DOHH2 (cell line): ENCODE measurements around the gene SCG5.

Experiments used
- H3F3A ChIP-seq: fragments of 200-600 bp; sonication (generic), shearing (Covaris generic); 2 replicates; pipeline ENCODE4 v1.6.0; 2016; ENCODE audit warnings: antibody characterized with exemption, mild to moderate bottlenecking; ENCODE audit not compliant: control insufficient read depth, insufficient read depth
- H3K27ac ChIP-seq: fragments of 200-600 bp; sonication (generic); 2 replicates; pipeline ENCODE4 v1.5.1; 2014; ENCODE audit warnings: low read depth, mild to moderate bottlenecking, low read length, moderate library complexity
- H3K27me3 ChIP-seq: fragments of 200-600 bp; sonication (generic); 2 replicates; pipeline ENCODE4 v1.6.1; 2014; ENCODE audit warnings: mild to moderate bottlenecking, low read length, mixed read lengths; ENCODE audit not compliant: control insufficient read depth
- H3K36me3 ChIP-seq: fragments of 200-600 bp; sonication (generic); 2 replicates; pipeline ENCODE4 v1.6.1; 2014; ENCODE audit warnings: mild to moderate bottlenecking, low read length, moderate library complexity, mixed read lengths; ENCODE audit not compliant: control insufficient read depth
- H3K4me1 ChIP-seq: fragments of 200-600 bp; sonication (generic); 2 replicates; pipeline ENCODE4 v1.6.1; 2014; ENCODE audit warnings: mild to moderate bottlenecking, low read length, mixed read lengths; ENCODE audit not compliant: control insufficient read depth
- H3K4me2 ChIP-seq: fragments of 200-600 bp; sonication (generic); 2 replicates; pipeline ENCODE4 v1.6.0; 2014; ENCODE audit warnings: mild to moderate bottlenecking, low read length, moderate library complexity
- H3K4me3 ChIP-seq: fragments of 200-600 bp; sonication (generic); 2 replicates; pipeline ENCODE4 v1.5.1; 2014; ENCODE audit warnings: mild to moderate bottlenecking, low read length, mixed read lengths
- H3K79me2 ChIP-seq: fragments of 200-600 bp; sonication (generic); 2 replicates; pipeline ENCODE4 v1.6.1; 2014; ENCODE audit warnings: mild to moderate bottlenecking, low read length, mixed read lengths; ENCODE audit not compliant: control insufficient read depth
- H3K9me2 ChIP-seq: fragments of 200-600 bp; sonication (generic); replicated peaks from 2 replicates; pipeline ENCODE4 v1.6.1; 2014; ENCODE audit warnings: mild to moderate bottlenecking, low read length, mixed read lengths; ENCODE audit not compliant: control insufficient read depth
- H3K9me3 ChIP-seq: fragments of 200-600 bp; sonication (generic); 2 replicates; pipeline ENCODE4 v1.6.1; 2014; ENCODE audit warnings: antibody characterized with exemption, low read length, mixed read lengths; ENCODE audit not compliant: control insufficient read depth, insufficient read depth
- H4K20me1 ChIP-seq: fragments of 200-600 bp; sonication (generic); 2 replicates; pipeline ENCODE4 v1.6.0; 2014; ENCODE audit warnings: low read depth, mild to moderate bottlenecking, antibody characterized with exemption, low read length, moderate library complexity; ENCODE audit not compliant: control insufficient read depth, insufficient read depth
- EZH2phosphoT487 ChIP-seq: fragments of 200-600 bp; sonication (generic); IDR thresholded peaks from 2 replicates; pipeline ENCODE4 v1.6.1; 2017; ENCODE audit warnings: borderline replicate concordance, mild to moderate bottlenecking, antibody characterized with exemption, low read length, moderate library complexity, mixed read lengths
- TF ChIP-seq, protein P1 (sequence below): fragments of 200-600 bp; sonication (generic); IDR thresholded peaks from one replicate; pipeline ENCODE4 v1.5.1; 2014; ENCODE audit warnings: antibody characterized with exemption, mild to moderate bottlenecking, low read depth, low read length; ENCODE audit not compliant: poor library complexity, severe bottlenecking

Gene SCG5

DNA sequence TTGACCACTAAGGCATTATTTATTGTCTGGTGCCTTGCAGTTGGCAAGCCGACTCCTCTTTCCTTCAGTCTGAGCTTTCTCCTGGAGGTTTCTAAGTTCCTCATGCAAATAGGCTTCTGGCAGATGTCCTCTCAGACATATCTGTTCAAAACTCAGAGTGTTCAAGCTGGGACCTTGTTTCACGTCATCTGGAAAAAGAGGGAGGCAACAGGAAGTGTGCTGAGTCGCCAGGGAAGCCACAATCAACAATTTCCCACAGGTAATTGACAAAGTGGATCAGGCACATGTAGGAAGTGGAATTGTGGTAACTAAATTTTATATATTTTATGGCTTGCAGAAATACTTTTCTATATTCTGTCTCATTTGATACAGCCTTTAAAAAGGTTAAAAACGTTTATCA lies 14.6 kb downstream of the SCG5 start:
- H3K4me3 ChIP-seq = no peak overlapping the region
- no peaks in the 10 kb centered on the region for H3K4me1 ChIP-seq
- no peak overlapping the region for H3K27ac ChIP-seq
- no peaks in the 10 kb centered on the region for H3K9me3 ChIP-seq
- 0 out of 2 replicates have a peak, but pooled peaks cover 3% of the 10 kb centered on the region for H3F3A ChIP-seq
- H3K9me2 ChIP-seq = no peaks in the 10 kb centered on the region
- H3K27me3 ChIP-seq = no peaks in the 10 kb centered on the region
- no peaks in the 10 kb centered on the region for H3K79me2 ChIP-seq
- no peak overlapping the region for H3K4me2 ChIP-seq
- TF ChIP-seq, protein P1, sequence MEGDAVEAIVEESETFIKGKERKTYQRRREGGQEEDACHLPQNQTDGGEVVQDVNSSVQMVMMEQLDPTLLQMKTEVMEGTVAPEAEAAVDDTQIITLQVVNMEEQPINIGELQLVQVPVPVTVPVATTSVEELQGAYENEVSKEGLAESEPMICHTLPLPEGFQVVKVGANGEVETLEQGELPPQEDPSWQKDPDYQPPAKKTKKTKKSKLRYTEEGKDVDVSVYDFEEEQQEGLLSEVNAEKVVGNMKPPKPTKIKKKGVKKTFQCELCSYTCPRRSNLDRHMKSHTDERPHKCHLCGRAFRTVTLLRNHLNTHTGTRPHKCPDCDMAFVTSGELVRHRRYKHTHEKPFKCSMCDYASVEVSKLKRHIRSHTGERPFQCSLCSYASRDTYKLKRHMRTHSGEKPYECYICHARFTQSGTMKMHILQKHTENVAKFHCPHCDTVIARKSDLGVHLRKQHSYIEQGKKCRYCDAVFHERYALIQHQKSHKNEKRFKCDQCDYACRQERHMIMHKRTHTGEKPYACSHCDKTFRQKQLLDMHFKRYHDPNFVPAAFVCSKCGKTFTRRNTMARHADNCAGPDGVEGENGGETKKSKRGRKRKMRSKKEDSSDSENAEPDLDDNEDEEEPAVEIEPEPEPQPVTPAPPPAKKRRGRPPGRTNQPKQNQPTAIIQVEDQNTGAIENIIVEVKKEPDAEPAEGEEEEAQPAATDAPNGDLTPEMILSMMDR = no peak
- TF ChIP-seq EZH2phosphoT487 = no peak
- H4K20me1 ChIP-seq = no peaks in the 10 kb centered on the region
- peaks cover 40% of the 10 kb centered on the region for H3K36me3 ChIP-seq

DNA sequence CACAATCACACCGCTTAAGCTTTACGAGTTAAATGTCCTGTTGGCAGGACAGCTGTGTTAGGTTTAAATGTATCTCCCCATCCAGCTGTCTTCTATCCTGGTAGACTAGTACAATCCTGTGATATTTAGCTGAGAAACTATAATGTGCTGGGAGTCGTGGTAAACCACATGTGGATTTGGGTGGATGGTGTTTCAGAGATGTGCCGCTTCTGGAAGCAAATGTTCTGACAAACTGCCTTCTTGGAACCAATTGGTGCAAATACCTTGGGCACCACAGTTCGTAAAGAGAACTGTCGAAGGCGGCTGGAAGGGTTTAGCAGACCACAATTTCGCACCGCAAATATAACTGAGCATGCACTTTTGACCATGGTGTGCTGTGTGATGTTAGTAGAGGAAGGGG lies 15.0 kb downstream of the SCG5 start:
- H3K9me3 ChIP-seq = no peaks in the 10 kb centered on the region
- no peaks in the 10 kb centered on the region for H3K79me2 ChIP-seq
- H3K4me1 ChIP-seq = no peaks in the 10 kb centered on the region
- H3F3A ChIP-seq = 0 out of 2 replicates have a peak, but pooled peaks cover 4% of the 10 kb centered on the region
- H4K20me1 ChIP-seq = no peaks in the 10 kb centered on the region
- no peak overlapping the region for H3K27ac ChIP-seq
- no peaks in the 10 kb centered on the region for H3K9me2 ChIP-seq
- no peaks in the 10 kb centered on the region for H3K27me3 ChIP-seq
- H3K4me3 ChIP-seq = no peak overlapping the region
- no peak overlapping the region for H3K4me2 ChIP-seq
- TF ChIP-seq EZH2phosphoT487 = no peak
- TF ChIP-seq, protein P1 = no peak
- H3K36me3 ChIP-seq = peaks cover 39% of the 10 kb centered on the region

DNA sequence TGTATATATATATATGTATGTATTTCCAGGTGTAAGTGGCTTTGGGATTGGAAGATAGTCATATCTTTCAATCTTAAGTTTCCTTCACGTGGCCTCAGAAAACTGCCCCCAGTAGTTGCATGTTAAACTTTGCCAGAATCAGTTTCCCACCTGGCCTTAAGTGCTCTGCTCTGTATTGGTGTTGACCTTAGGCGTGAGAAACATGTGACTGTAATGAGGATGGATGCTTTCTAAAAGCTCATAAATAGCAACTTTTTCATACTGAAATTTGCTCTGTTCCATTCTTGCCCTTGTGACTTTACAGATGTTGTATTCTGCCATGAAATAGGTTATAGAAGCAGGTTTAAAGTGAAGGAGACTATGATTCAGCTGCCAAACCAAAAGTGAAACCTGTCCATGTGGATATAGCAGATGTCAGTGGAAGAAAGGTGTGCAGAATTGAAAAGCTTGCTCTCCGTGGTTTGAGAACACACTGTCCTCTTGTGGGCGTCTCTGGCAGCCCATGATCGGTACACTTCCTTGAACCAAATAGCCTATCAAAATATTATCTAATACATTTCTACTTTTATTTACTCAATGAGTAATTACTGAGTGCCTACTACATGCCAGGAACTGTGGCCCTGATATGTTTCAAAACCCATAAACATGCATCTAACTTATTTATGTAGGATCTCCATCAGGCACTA lies 15.8 kb downstream of the SCG5 start:
- H3K27me3 ChIP-seq = no peaks in the 10 kb centered on the region
- TF ChIP-seq, protein P1 = no peak
- TF ChIP-seq EZH2phosphoT487 = no peak
- H3K4me3 ChIP-seq = no peak overlapping the region
- H3K27ac ChIP-seq = no peak overlapping the region
- H3K4me1 ChIP-seq = no peaks in the 10 kb centered on the region
- H3K79me2 ChIP-seq = no peaks in the 10 kb centered on the region
- H3K9me2 ChIP-seq = no peaks in the 10 kb centered on the region
- H3K9me3 ChIP-seq = no peaks in the 10 kb centered on the region
- no peaks in the 10 kb centered on the region for H4K20me1 ChIP-seq
- H3K36me3 ChIP-seq = peaks cover 31% of the 10 kb centered on the region
- H3K4me2 ChIP-seq = no peak overlapping the region
- peaks cover 11% of the 10 kb centered on the region; the same call in 1 of the 2 replicates for H3F3A ChIP-seq
